KMS-11 (cell line): Measurements from ENCODE around the gene PIRT.
"Not testable (repeated sequence)": the region's sequence is repeated elsewhere in the genome, so short reads cannot be mapped to it uniquely, and the experiment has no call there.

Source experiments
- H2AFZ ChIP-seq: fragments of 200-600 bp; sonication (generic); 2 replicates; pipeline ENCODE4 v1.6.1; 2016; ENCODE audit warnings: antibody characterized with exemption, mixed run types, low read depth
- H3K27ac ChIP-seq: fragments of 200-600 bp; sonication (generic); 2 replicates; pipeline ENCODE4 v1.6.1; 2016; ENCODE audit warnings: mild to moderate bottlenecking, mixed run types
- H3K27me3 ChIP-seq: fragments of 200-600 bp; sonication (generic); 2 replicates; pipeline ENCODE4 v1.6.1; 2017; ENCODE audit warnings: mild to moderate bottlenecking, low read depth, mixed run types, moderate library complexity; ENCODE audit not compliant: insufficient read depth
- H3K36me3 ChIP-seq: fragments of 200-600 bp; sonication (generic); 2 replicates; pipeline ENCODE4 v1.6.1; 2017; ENCODE audit warnings: mild to moderate bottlenecking, mixed run types; ENCODE audit not compliant: insufficient read depth
- H3K4me1 ChIP-seq: fragments of 200-600 bp; sonication (generic); 2 replicates; pipeline ENCODE4 v1.6.1; 2016; ENCODE audit warnings: mild to moderate bottlenecking, low read depth, mixed run types; ENCODE audit not compliant: poor library complexity, severe bottlenecking
- H3K4me2 ChIP-seq: fragments of 200-600 bp; sonication (generic); 2 replicates; pipeline ENCODE4 v1.7.0; 2016; ENCODE audit warnings: mild to moderate bottlenecking, mixed run types
- H3K4me3 ChIP-seq: fragments of 200-600 bp; sonication (generic); IDR thresholded peaks from 2 replicates; pipeline ENCODE4 v1.6.1; 2017; ENCODE audit warnings: low read depth, low read length, mixed read lengths; ENCODE audit not compliant: insufficient read depth
- H3K79me2 ChIP-seq: fragments of 200-600 bp; sonication (generic); 2 replicates; pipeline ENCODE4 v1.6.1; 2016; ENCODE audit warnings: low read depth, mixed run types; ENCODE audit not compliant: insufficient read depth
- H3K9ac ChIP-seq: fragments of 200-600 bp; sonication (generic); 2 replicates; pipeline ENCODE4 v1.6.1; 2016; ENCODE audit warnings: mild to moderate bottlenecking, mixed run types
- H4K20me1 ChIP-seq: fragments of 200-600 bp; sonication (generic); 2 replicates; pipeline ENCODE4 v1.6.1; 2016; ENCODE audit warnings: mild to moderate bottlenecking, mixed run types; ENCODE audit not compliant: insufficient read depth
- TF ChIP-seq, protein P1 (sequence below): fragments of 200-600 bp; sonication (generic); conservative IDR thresholded peaks from 2 replicates; pipeline ENCODE4 v1.6.1; 2017; ENCODE audit warnings: low read depth, mild to moderate bottlenecking, antibody characterized with exemption, low read length, moderate library complexity, mixed read lengths

Gene PIRT

DNA sequence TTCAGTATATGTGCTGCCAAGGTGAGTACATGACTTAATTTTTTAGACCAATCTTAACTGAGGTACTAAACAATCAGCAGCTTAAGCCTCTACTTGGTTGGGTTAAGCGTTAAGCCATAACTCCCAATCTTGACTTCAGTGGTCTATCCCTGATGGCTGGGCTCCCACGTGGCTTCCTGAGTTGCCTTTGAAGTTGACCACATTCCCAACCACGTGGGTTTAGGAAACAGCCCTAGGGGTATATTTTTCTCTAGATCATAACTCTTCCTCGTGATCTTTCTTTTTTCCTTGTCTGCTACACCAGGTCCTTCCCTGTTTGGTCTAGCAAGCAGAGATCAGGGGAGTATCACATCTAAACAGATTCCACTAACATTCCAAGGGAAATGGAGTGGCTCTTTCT, 20.1 kb upstream of the PIRT start:
- H3K4me3 ChIP-seq = no peak overlapping the region
- H2AFZ ChIP-seq = no peak overlapping the region
- no peak overlapping the region for H3K4me2 ChIP-seq
- H3K27ac ChIP-seq = no peak overlapping the region
- H4K20me1 ChIP-seq = no peaks in the 10 kb centered on the region
- no peak overlapping the region for H3K9ac ChIP-seq
- H3K4me1 ChIP-seq = no peaks in the 10 kb centered on the region
- no peaks in the 10 kb centered on the region for H3K79me2 ChIP-seq
- no peaks in the 10 kb centered on the region for H3K27me3 ChIP-seq
- no peaks in the 10 kb centered on the region for H3K36me3 ChIP-seq
- TF ChIP-seq, protein P1, sequence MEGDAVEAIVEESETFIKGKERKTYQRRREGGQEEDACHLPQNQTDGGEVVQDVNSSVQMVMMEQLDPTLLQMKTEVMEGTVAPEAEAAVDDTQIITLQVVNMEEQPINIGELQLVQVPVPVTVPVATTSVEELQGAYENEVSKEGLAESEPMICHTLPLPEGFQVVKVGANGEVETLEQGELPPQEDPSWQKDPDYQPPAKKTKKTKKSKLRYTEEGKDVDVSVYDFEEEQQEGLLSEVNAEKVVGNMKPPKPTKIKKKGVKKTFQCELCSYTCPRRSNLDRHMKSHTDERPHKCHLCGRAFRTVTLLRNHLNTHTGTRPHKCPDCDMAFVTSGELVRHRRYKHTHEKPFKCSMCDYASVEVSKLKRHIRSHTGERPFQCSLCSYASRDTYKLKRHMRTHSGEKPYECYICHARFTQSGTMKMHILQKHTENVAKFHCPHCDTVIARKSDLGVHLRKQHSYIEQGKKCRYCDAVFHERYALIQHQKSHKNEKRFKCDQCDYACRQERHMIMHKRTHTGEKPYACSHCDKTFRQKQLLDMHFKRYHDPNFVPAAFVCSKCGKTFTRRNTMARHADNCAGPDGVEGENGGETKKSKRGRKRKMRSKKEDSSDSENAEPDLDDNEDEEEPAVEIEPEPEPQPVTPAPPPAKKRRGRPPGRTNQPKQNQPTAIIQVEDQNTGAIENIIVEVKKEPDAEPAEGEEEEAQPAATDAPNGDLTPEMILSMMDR = no peak

DNA sequence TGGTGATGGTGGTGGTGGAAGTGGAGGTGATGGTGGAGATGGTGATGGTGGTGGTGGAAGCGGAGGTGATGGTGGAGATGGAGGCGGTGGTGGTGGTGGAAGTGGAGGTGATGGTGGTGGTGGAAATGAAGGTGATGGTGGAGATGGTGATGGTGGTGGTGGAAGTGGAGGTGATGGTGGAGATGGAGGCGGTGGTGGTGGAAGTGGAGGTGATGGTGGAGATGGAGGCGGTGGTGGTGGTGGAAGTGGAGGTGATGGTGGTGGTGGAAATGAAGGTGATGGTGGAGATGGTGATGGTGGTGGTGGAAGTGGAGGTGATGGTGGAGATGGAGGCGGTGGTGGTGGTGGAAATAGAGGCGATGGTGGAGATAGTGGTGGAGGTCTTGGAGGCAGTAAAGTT, 8.7 kb upstream of the PIRT start:
- H3K27ac ChIP-seq, H3K27me3 ChIP-seq, H3K9ac ChIP-seq, H3K4me2 ChIP-seq, H4K20me1 ChIP-seq, H3K36me3 ChIP-seq, H3K4me1 ChIP-seq, H3K79me2 ChIP-seq, H2AFZ ChIP-seq, H3K4me3 ChIP-seq: not testable (repeated sequence)

DNA sequence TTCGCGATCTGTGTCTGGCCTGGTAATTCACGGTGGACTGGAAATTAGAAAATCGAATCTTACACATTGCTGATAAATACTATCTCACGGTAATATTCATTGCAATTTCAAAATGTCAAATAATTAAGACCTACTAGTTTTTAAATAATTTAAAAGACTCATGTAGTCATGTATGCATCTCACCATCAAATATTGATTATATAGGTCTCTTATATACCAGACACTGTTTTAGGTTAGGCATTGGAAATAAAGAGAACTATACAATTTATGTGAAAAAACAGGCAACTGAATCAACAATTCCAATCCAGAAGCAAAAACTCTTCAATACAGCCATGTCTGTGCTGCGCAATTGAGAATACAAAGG, 7.5 kb upstream of the PIRT start:
- no peak overlapping the region for H3K4me3 ChIP-seq
- no peaks in the 10 kb centered on the region for H3K4me1 ChIP-seq
- TF ChIP-seq, protein P1 = no peak; the same call in 1 of the 2 replicates
- H3K4me2 ChIP-seq = no peak overlapping the region
- H2AFZ ChIP-seq = no peak overlapping the region
- H4K20me1 ChIP-seq = no peaks in the 10 kb centered on the region
- H3K9ac ChIP-seq = no peak overlapping the region
- no peak overlapping the region for H3K27ac ChIP-seq
- no peaks in the 10 kb centered on the region for H3K27me3 ChIP-seq
- H3K36me3 ChIP-seq = no peaks in the 10 kb centered on the region
- no peaks in the 10 kb centered on the region for H3K79me2 ChIP-seq

DNA sequence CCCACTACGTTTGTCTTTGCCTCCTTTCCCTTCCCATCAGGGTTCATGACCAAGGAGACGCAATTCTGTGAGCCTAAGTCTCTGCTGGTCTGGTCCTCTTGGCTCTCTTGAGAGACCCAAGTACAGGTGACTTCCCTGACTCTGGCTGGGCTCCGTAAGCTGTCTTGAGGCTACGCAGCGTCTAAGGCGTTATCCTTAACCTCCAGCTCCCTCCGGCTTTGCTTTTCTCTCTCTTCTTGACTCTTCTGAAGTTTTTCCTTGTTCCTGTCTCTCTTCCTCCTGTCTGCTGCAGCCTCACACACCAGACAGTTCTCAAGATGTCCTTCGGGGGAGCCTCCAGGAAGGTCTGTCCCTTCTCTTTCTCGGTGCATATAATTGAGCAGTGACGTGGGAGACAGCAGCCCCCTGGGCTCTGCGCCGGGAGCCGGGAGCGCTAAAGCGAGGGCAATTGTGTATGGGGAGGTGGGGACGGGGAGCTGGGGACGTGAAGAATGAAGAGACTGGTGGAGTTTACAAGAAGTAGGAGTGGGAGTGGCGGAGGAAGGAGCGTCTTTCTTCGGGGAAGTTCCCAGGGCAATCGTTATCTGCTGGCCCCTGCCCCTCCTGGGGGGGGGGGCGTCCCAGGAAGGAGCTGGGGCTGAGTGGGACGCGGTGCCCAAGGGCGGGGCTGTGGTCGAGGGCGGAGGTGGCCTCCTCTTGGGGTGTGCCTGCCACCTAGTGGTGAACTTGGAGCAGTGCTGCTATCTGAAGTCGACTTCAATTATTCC, 6.9 kb upstream of the PIRT start:
- Histone ChIP-seq H2AFZ (peak overlapping the region; percentile 52; the same call in 1 of the 2 replicates), H3K27ac (no peak overlapping the region), H4K20me1 (no peaks in the 10 kb centered on the region), H3K4me1 (no peaks in the 10 kb centered on the region), H3K9ac (no peak overlapping the region), H3K27me3 (no peaks in the 10 kb centered on the region), H3K79me2 (no peaks in the 10 kb centered on the region), H3K4me2 (0 out of 2 replicates have a peak overlapping the region, but pooled peaks have one; percentile 48), H3K4me3 (no peak overlapping the region), H3K36me3 (no peaks in the 10 kb centered on the region)
- TF ChIP-seq, protein P1 = 0 out of 2 replicates have a peak, but pooled peaks have one; percentile 46

DNA sequence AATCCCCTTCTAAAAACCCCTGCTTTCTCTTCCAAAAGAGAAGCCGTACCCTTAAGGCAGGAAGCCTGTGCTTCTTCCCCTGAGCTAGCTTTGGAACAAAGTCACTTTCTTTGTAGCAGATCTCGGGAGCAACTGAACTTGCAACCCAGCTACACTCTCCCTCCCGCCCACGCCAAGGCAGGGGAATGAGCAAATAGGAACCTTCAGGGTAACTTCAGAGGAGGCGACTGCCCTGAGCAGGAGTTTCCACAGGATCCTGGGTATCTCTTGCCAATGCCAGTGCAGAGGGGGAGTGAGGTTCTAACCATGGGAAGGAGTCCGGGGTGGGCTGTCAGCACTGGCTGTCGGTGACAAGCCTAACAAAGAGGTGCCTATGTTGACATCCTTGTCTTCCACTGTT, 5.9 kb upstream of the PIRT start:
- Histone ChIP-seq H3K9ac (no peak overlapping the region), H3K4me2 (no peak overlapping the region), H2AFZ (no peak overlapping the region), H3K79me2 (no peaks in the 10 kb centered on the region), H3K27me3 (no peaks in the 10 kb centered on the region), H3K4me3 (no peak overlapping the region), H3K36me3 (no peaks in the 10 kb centered on the region), H4K20me1 (no peaks in the 10 kb centered on the region), H3K4me1 (no peaks in the 10 kb centered on the region), H3K27ac (no peak overlapping the region)
- TF ChIP-seq, protein P1 = no peak
